ENCODE measurements around the gene NFIB. TPM values are rescaled to one million over a fixed set of nuclear protein-coding genes. Genes with fewer than 3 reads are reported as not detected.

NFIB gene
- total and polyA plus RNA-seq, 2 of the 4 experiments (the other 2 are of a cell fraction) = 1.4 to 2.0 TPM

DNA sequence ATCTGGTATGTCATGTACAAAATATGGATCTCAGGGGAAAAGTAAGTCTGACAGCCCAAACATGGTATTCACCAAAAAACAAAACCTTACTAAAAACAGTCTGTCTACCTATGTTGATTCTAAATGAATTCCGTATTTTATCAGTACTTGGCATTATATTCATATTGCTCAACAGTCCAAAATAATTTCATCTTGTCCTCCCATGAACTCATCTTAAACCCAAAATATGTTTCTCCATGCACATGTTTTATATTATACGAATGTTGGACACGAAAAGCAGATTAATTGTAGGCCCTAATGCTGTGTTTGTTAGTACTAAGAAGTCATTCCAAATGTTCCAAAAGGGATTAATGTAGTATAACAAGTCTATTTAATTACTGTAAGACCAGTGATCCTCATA is 20.1 kb downstream of the NFIB start:
- ChIA-PET POLR2A (ENCODE audit: unreplicated experiment) (no interaction called here), CTCF (no interaction called here)
- no peak overlapping the region for H4K5ac ChIP-seq (ENCODE audit: low read depth, low read length)
- no peak overlapping the region for H3K23ac ChIP-seq (ENCODE audit: low read depth, low read length)
- no peak overlapping the region for H2AK5ac ChIP-seq (ENCODE audit: low read depth, low read length)
- H2BK5ac ChIP-seq (ENCODE audit: low read depth, low read length, poor library complexity, severe bottlenecking) = no peak overlapping the region
- H2BK20ac ChIP-seq (ENCODE audit: low read depth, low read length) = no peak overlapping the region
- H3K9ac ChIP-seq (ENCODE audit: low read depth, low read length) = no peak overlapping the region
- TF ChIP-seq BHLHE40 (IDR thresholded peaks at IDR 0.05; ENCODE audit: low read depth, low read length) (no peak), MXI1 (IDR thresholded peaks at IDR 0.05; ENCODE audit: borderline replicate concordance, low read depth, low read length) (no peak), MAFK (IDR thresholded peaks at IDR 0.05; ENCODE audit: low read depth, low read length) (no peak), CEBPB (IDR thresholded peaks at IDR 0.05; ENCODE audit: low read depth, low read length) (no peak), RFX5 (IDR thresholded peaks at IDR 0.05; ENCODE audit: low read depth, low read length) (no peak)
- TF ChIP-seq, protein P1, sequence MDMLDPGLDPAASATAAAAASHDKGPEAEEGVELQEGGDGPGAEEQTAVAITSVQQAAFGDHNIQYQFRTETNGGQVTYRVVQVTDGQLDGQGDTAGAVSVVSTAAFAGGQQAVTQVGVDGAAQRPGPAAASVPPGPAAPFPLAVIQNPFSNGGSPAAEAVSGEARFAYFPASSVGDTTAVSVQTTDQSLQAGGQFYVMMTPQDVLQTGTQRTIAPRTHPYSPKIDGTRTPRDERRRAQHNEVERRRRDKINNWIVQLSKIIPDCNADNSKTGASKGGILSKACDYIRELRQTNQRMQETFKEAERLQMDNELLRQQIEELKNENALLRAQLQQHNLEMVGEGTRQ (IDR thresholded peaks at IDR 0.05; ENCODE audit: low read depth, low read length) = no peak
- no TSS peak for BruUV-seq (replicated peaks)
- H3K36me3 ChIP-seq (ENCODE audit: control insufficient read depth, insufficient read depth, low read length) = no peaks in the 10 kb centered on the region
- H3K4me1 ChIP-seq (ENCODE audit: control insufficient read depth, insufficient read depth, low read length) = no peaks in the 10 kb centered on the region
- in situ Hi-C loops (cut with MboI; ENCODE audit: low sequenced_read_pairs) = no loop called here
- H3K4ac ChIP-seq (ENCODE audit: low read depth, low read length) = no peak overlapping the region
- no peak overlapping the region for H3K18ac ChIP-seq (ENCODE audit: low read depth, low read length)
- H2AK9ac ChIP-seq (replicated peaks; ENCODE audit: low read depth, low read length, poor library complexity) = no peak overlapping the region
- H3K27me3 ChIP-seq (ENCODE audit: control insufficient read depth, insufficient read depth, low read length) = peaks cover 8% of the 10 kb centered on the region
- no peaks in the 10 kb centered on the region for H3K9me3 ChIP-seq (ENCODE audit: control insufficient read depth, insufficient read depth, low read length)
- no peak overlapping the region for H2BK15ac ChIP-seq (ENCODE audit: low read depth, low read length)
- DNase-seq (no peak), ATAC-seq (ENCODE audit: low read depth) (no peak)
- no peak overlapping the region for H3K56ac ChIP-seq (ENCODE audit: extremely low read depth, insufficient read depth, low read length)
- no peak overlapping the region for H3K4me3 ChIP-seq (ENCODE audit: insufficient read depth, low read depth, low read length)
- H3K14ac ChIP-seq (replicated peaks; ENCODE audit: low read depth, low read length) = no peak overlapping the region
- H4K91ac ChIP-seq (ENCODE audit: insufficient read depth, low read depth, low read length) = no peak overlapping the region
- no peak overlapping the region for H3K4me2 ChIP-seq (ENCODE audit: low read depth, low read length)
- no peak overlapping the region for H3K27ac ChIP-seq (ENCODE audit: insufficient read depth, low read length)
- no peak overlapping the region for H2BK120ac ChIP-seq (ENCODE audit: low read depth, low read length)
- intact Hi-C loops (cut with micrococcal nuclease) = no loop called here
- H2AFZ ChIP-seq (replicated peaks; ENCODE audit: low read length, poor library complexity) = no peak overlapping the region
- H3K79me1 ChIP-seq (ENCODE audit: low read depth in 1 of 2, low read length in 2 of 2) = no peaks in the 10 kb centered on the region
- H4K20me1 ChIP-seq (ENCODE audit: insufficient read depth, low read length) = no peaks in the 10 kb centered on the region
- WGBS, 2 experiments (ENCODE audit: extremely low coverage in 2 of 2, insufficient read length in 1 of 2) = no CpG with 5 or more reads among the region's 3 CpGs
- H3K9me1 ChIP-seq (ENCODE audit: insufficient read depth, low read length) = no peaks in the 10 kb centered on the region
- no peak overlapping the region for H4K8ac ChIP-seq (ENCODE audit: low read depth in 2 of 2, low read length in 2 of 2)
- dilution Hi-C loops (cut with HindIII; ENCODE audit: low sequenced_read_pairs, unreplicated experiment) = no loop called here
